Fibroblast of villous mesenchyme (primary cell): ENCODE results near the gene LTB4R2. TPM values are rescaled to one million over a fixed set of nuclear protein-coding genes. Genes with fewer than 3 reads are reported as not detected.

Source experiments
- DNase-seq: peaks from one replicate; pipeline ENCODE4 v3.0.0-alpha.2; 2010; ENCODE audit warnings: low read depth
- H3K4me3 ChIP-seq: 2 replicates; pipeline ENCODE4 v1.5.1; 2011; ENCODE audit warnings: low read depth, mild to moderate bottlenecking, low read length
- CTCF ChIP-seq: IDR thresholded peaks from 2 replicates; pipeline ENCODE4 v1.5.1; 2012; ENCODE audit warnings: low read depth, mild to moderate bottlenecking, low read length; ENCODE audit not compliant: insufficient read depth
- total RNA-seq: library from RNA; depleted of rRNA; stranded (reverse); fragments of >200 nt; gene quantifications from 2 replicates; pipeline ENCODE4 v1.2.3, GENCODE V29; 2012

The LTB4R2 gene
- total RNA-seq, 1 donor = 3.9 TPM

GRCh38 chr14:24335461-24336171 lies 25.7 kb downstream of the LTB4R2 start:
- DNase-seq = no peak
- no peak for TF ChIP-seq CTCF
- H3K4me3 ChIP-seq = no peak overlapping the region

GRCh38 chr14:24337144-24337823 lies 27.3 kb downstream of the LTB4R2 start:
- no peak overlapping the region for H3K4me3 ChIP-seq
- no peak for TF ChIP-seq CTCF
- DNase-seq = no peak

GRCh38 chr14:24337824-24338175 lies 27.9 kb downstream of the LTB4R2 start:
- DNase-seq = no peak
- no peak overlapping the region for H3K4me3 ChIP-seq
- TF ChIP-seq CTCF = no peak

GRCh38 chr14:24338843-24339242 lies 28.9 kb downstream of the LTB4R2 start:
- no peak for DNase-seq
- H3K4me3 ChIP-seq = no peak overlapping the region
- no peak for TF ChIP-seq CTCF

- TF ChIP-seq CTCF = no peak
- DNase-seq = no peak
- peak within 1 kb of the TSS; percentile 41 for H3K4me3 ChIP-seq
These were observed 29.6 kb downstream of the LTB4R2 start, which contains the start of gene RIPK3 for GRCh38 chr14:24339284-24340151. Gene RIPK3, minus strand, starts transcription at chr14:24339991. Its CDS starts 165 bp downstream, at chr14:24339826.

- TF ChIP-seq CTCF = no peak
- DNase-seq = no peak
- H3K4me3 ChIP-seq = no peak overlapping the region
These were observed 30.7 kb downstream of the LTB4R2 start for GRCh38 chr14:24340606-24341005.
